GM12873 (cell line): Measurements from ENCODE around the gene CSTF2.

ENCODE experiments used
- CTCF ChIP-seq: IDR thresholded peaks from 2 replicates; pipeline ENCODE4 v1.5.1; 2012; ENCODE audit warnings: low read depth, mild to moderate bottlenecking, moderate library complexity, low read length, control low read depth; ENCODE audit not compliant: insufficient read depth; ENCODE audit errors: missing control alignments

CSTF2 gene

GRCh38 chrX:100880368-100880767 is 60.2 kb downstream of the CSTF2 start:
- no peak for TF ChIP-seq CTCF

GRCh38 chrX:100883654-100884053 is 63.5 kb downstream of the CSTF2 start:
- no peak for TF ChIP-seq CTCF
